ENCODE measurements around the gene GREM2.

GRCh38 chr1:240491796-240492195 is 120.2 kb downstream of the GREM2 start:
- TF ChIP-seq GATA2 (IDR thresholded peaks at IDR 0.05; ENCODE audit: low read depth, low read length) = no peak
- no peak for TF ChIP-seq GATA3 (IDR thresholded peaks at IDR 0.05; ENCODE audit: low read depth, low read length)

Measured in SH-SY5Y (cell line).